HG03469 (cell line): ENCODE measurements around the gene ARHGEF17.

Experiments
- ATAC-seq: cut with Tn5 transposase; IDR thresholded peaks from one replicate; pipeline ENCODE4 v1.9.1; 2021; ENCODE audit warnings: mild to moderate bottlenecking, moderate library complexity, moderate number of reproducible peaks; ENCODE audit not compliant: unreplicated experiment

Gene ARHGEF17

DNA sequence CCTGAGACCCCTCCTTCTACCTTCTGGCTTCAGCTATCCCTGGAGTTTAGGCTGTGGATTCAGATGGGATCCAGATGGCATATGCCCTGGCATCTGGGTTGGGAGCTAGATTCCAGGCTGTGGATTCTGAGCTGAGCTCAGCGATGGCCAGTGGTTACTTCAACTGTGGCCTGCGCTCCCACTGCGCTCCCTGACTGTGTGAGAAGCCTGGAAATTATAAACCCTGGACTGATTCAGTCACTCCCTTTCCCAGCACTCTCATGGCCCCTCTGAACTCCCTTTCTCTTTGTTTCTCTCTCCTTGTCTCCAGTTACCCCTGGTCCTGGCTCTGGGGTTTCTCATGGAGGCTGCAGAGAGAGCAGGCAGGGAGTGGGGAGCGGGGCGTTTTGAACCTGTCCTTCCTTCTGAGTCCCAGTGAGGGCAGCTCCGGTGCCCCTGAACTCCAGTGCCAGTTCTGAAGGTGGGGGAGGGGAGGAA lies 4.8 kb downstream of the ARHGEF17 start:
- no peak for ATAC-seq

DNA sequence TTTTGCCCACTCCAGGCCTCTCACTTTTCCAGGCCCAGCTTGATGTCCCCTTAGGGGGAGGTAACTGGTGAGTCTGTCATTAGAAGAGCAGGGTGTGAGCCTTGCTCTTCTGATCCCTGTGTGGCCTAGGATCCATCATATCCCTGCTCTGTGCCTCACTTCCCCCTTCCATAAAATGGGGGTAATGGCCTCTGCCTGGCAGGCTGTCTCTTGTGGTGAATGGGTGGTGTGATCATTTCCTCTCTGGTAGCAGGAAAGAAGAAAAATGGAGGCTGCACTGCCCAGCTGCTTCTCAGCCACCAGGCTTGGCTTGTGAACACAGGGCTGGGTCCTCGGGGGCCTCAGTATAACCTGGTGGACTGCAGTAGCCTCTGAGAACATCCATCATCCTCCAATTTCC lies 5.6 kb downstream of the ARHGEF17 start:
- no peak for ATAC-seq

DNA sequence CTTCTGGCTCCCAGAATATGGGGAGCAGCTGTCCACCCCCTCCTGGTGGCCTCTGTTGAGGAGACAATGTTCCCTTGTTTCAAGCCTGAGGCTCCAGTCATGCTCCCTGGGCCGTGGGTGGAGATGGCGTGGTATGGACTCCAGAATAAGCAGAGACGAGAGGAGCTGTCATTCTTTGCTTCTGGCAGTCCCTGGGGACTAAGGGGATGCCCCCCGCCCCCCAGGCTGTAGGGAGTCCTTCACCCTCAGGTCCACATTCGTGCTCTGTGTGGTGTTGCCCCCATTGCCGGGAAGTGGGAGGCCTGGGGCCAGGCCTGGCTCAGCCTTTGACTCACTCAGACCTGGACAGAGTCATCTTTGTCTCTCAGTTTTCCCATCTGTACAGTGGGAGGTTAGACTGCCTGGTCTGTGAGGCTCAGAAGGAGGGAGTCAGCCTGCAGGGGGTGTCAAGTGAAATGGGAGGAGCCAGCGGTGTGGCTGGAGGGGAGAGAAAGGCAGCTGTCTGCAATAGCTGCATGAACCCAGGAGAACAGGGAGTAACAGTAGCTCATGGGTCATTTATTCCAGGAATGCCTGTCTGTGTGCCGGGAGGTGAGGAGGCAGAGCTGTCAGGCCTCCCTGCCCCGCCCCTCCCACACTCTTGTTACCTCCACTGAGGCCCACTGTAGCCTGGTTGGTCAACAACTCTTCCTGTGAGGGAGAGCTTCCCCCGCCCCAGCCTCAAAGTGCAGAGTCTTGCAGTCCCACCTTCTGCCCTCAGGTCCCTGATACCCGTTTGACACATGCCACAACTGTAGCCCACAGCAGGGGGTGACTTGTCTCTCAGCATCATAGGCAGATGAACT lies 6.3 kb downstream of the ARHGEF17 start:
- ATAC-seq: no peak

DNA sequence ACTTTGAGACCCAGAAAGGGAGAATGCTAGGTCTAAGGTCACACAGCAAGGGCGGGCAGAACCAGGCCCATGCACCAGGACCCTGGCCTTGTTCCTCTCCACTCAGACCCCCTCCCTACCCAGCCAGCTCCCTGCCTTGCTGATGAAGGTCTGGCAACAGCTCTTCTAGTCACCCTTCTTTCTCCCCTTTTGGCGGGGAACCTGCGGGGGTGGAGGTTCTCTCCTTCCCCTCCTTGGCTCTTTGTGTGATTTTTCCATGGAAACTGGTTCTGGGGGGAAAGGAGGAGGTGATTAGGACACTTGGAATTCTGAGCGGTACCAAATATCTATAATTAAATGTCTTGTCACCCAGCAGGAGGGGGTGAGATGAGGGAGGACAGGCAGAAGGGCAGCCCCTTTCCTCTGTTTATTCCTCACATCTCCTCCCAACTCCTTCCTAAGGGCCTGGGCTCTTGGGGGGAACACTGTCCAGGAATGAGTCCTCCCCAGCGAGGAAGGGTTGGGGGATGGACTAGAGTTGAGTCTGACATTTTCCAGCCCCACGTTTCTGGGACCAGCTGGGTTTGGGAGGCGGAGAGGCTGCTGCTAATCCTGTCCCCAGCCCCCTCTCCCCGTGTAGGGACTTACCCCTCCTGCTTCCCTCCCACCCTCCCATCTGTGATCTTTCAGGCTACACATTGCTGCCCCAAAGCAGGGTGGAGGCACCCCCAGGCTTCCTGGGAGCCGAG lies 7.4 kb downstream of the ARHGEF17 start:
- no peak for ATAC-seq

DNA sequence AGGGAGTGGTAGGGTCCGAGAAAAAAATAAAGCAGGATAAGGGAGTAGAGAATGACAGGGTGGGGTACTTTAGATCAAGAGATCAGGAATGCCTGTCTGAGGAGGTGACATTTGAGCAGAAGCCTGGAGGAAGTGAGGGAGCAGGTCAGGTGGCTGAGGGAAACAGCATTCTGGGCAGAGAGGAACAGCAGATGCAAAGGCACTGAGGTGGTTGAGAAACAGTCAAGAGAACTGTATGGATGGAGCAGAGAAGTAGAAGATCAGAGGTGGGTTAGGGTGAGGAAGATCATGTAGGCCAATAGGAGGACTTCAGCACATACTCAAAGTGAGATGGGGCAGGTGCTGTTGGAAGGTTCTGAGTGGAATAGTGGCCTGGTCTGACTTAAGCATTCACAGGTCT lies 8.3 kb downstream of the ARHGEF17 start:
- ATAC-seq: no peak

DNA sequence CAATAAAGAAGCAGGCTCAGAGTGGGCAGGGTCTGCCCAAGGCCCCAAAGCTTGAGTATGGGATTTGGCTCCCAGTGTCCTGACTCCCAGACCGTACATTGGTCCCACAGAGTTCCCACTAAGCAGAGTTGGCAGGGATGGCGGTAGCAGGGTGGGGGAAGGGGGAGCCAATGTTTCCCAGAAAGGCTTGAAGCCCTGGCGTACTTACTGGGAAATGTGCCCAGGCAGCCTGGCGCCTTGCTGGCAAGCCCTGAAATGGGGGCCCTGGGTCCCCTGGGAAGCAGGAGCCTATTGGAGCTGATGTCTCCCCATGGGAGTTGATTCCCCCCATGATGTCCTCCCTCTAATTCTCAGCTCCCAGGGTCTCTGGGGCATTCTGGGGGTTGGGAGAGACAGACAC lies 9.3 kb downstream of the ARHGEF17 start:
- no peak for ATAC-seq

DNA sequence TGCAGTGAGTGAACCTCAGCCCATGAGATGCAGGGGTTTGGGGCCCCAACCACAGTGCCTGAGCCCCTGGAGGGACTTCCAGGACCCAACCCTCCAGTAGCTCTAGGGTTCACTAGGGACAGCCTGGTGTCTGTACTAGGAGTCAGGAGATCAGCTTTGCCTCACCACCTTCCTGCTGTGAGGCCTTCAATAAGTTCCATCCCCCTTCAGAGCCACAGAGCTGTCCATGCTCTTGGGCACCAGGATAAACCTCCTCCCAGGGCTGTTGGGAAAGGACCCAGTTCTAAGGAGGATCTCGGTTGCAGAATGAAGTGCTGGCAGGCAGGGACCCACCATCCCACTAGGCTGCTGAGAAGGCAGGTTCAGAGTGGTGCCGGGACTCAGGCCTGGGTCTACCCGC lies 9.7 kb downstream of the ARHGEF17 start:
- no peak for ATAC-seq

DNA sequence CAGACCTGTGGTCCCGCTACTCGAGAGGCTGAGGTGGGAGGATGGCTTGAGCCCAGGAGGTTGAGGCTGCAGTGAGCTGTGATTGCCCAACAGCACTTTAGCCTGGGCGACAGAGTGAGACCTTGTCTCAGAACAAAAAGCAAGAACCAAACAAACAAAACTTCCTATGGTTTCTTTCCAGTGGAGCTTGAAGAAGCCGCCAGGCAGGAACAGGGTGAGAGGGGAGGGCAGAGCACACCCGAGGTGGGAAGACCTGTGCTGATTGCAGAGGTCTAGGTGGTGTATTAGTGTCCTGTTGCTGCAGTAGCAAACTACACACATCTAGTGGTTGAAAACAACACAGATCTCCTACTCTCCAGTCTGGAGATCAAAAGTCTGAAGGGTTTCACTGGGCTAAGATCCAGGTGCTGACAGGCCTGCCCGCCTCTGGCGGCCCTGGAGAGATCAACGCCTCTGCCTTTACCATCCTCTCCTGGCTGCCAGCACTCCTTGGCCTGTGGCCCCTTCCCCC lies 10.5 kb downstream of the ARHGEF17 start:
- no peak for ATAC-seq

DNA sequence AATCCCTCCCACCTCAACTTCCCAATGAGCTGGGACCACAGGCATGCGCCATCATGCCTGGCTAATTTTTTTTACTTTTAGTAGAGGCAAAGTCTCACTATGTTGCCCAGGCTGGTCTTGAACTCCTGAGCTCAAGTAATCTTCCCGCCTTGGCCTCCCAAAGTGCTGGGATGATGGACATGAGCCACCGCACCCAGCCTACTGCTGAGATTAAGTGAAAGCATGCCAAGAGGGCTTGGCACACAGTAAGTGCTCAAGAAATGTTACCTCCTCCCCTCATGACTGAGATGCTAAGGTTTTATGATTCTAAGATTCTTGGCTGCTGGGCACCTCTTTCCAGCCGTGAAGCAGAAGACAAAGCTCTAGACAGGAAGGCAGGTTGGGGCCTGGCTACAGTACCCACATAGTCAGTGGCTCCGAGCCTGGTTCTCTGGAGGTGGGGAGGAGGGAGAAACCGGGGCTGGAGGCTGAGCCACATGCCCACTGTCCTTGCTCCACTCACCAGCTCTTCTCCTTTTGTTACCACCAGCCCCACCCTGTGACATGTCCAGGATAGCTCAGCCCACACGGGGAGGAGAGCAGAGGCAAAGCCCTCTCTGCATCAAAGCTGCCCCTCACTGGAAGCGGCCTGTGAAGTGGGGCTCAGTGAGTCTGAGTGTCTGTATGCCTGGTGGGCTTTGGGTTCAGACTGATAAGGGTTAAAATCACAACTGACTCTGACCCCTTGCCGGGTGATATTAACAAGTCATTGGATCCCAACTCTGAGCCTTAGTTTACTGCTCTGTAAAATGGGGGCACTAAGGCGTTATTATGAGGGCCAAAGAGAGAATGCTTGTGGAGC lies 12.9 kb downstream of the ARHGEF17 start:
- no peak for ATAC-seq

DNA sequence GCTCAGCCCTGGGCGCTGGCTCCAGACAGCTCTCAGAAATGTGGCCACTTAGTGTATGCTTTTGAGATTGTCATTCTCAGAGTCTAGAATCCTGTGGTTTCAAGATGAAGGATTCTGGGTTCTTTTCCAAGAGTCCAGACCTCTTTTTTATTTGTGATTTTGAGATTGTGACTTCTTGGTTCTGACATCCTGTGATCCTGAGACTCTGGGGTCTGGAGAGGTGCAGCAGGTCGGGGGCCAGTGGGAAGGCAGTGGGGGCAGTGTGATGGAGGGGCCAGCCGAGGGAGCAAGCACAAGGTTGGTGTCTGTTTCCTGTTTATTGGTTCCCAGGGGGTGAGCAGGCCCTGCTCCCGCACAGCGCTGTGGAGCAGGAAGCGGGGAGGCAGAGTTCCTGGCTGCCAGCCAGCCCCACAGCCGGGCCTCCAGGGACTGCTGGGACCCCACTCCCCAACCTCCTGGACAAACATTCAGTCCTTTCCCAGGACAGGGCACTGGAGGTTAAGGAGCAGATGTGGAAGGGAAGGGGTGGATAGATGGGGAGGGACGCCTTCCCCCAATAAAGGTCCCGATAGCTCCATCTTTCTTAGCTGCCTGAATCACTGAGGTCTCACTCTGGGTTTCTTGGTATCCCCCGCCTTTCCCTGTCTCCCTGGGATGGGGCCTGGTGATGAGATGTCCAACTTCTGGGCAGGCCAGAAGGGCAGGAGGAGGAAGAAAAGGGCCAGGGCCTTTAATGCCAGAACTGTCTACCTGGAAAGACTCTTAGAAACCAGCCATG lies 13.7 kb downstream of the ARHGEF17 start:
- no peak for ATAC-seq

DNA sequence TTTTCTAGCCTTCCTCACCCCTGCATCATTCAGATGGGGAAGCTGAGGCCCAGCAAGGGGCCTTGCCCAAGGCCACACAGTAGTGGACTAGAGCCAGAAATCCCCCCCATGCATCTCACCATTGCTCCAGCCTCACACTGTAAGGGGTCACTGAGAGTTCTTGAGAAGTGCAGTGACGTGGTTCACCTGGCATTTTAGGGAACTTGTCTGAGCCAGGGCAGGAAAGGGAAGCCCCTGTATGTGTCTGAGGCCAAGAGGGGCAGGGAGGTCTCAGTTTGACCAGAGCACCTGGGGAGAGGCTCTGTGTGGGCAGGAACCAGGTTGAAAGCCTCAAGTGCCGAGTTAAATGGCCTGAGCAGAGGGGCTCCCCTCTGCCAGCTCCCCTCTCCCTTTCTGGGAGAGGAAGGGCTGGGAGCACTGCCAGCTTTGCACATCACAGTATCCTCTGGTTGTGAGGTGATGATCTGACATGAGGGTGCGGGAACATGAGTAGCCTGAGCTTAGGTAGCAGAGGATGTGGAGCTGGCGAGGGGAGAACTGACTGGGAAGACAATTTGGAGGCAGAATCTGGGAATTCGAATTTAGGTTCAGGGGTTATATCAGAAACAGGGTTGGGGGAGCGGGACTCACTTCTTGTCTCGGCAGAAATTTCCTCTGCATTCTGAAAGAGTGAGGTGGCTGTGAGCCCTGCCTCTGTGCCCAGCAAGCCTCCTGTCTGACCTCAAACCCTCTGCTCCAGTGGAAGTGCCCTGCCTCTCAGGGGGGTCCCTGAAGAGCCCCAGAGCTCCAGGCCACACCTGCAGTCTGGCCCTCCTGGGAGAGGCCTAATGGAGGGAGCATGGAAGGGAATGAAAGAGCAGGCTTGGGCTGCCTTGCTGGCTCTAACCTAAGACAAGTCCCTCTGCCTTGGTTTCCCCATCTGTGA lies 14.6 kb downstream of the ARHGEF17 start:
- ATAC-seq: no peak

DNA sequence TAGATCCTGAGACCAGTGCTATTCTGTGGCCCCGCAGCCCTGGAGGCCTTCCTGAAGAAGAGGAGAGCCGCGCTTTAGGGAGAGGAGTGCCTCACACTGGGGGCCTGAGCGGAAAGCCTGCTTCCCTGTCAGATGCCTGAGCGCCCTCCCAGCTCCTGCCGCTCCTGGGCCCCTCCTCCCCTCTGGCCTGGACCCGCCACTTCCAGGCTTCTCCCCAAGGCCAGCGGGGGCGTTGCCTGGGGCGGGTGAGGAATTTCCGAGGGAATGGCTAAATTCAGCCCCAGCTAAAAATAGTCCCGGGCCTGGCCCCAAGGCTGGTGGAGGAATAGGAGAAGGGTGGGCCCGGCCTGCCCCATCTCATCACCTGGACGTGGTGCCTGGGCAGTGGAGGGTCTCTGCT lies 15.4 kb downstream of the ARHGEF17 start:
- no peak for ATAC-seq

DNA sequence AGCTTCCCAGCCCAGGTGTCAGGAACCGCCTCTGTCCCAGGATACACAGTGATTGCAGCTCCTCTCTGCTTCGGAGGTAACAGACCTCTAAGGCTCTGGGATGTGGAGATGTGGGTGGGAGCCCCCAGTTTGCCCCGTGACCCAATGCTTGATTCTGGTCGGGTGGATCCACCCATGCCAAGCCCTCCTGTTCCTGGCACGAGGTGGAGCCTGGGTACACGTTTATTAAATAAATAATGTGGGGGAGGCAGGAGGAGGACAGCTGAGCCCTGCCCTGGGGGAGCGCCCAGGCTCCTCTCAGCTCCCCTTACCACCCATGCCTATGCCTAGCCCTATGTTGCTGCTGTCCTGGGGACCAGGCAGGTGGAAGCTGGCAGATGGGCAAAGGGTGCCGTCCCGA lies 16.0 kb downstream of the ARHGEF17 start:
- ATAC-seq: no peak

DNA sequence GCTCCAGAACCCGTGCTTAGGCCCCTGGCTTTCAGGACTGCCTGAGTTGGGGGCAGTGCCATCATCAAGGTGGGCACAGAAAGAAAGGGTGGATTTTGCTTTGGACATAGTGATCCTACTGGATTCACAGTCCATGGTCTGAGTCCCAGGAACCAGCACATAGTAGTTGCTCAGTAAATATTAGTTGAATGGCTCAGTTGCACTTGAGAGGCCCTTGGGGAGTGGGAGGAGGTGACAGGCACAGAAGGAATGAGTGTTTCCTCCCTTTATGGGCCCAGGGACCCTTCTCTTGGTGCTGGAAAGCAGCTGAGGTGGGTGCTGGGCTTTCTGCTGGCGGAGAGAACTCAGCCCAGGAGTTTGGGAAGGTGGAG lies 16.6 kb downstream of the ARHGEF17 start:
- no peak for ATAC-seq

DNA sequence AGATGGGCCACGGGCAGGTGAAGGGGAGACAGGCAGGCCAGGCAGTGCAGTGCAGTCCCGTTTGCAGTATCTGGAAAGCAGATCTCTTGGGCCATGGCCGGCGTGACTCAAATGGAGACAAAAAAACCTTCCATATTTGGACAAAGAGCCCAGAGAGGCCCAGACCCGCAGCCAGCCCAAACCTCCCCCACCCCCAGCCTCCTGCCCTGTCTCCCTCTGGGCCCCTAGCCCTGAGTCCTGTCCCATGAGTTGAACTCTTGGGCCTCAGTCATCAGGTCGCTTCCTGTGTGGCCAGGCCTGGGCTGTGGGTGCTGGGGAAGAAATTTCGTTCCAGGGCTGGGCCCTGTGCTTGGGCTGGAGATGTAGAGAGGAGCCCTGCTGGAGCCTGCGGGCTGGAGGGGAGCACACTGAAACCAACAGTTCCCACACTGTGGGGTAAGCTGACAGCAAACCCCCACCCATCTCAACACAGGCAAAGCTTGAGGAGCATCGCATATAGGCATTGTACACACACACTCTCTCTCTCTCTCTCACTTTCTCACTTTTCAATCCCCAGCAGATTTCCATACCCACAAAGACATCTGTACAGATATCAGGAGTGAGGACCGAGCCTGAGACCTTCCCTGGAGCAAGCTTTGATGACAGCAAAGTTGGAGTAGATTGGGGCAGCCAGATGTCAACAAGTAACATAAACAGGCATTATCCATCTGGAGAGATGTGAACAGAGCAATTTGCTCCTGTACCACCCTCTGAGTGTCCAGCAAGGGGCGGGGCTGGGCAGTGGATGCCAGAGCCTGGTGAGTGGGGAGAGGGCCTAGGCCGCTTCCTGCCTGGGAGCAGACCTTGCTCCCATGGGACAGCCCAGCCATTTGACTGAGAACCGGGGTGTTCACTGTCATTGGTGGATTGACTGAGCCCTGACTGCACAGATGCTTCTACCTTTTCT lies 17.2 kb downstream of the ARHGEF17 start:
- ATAC-seq: no peak

DNA sequence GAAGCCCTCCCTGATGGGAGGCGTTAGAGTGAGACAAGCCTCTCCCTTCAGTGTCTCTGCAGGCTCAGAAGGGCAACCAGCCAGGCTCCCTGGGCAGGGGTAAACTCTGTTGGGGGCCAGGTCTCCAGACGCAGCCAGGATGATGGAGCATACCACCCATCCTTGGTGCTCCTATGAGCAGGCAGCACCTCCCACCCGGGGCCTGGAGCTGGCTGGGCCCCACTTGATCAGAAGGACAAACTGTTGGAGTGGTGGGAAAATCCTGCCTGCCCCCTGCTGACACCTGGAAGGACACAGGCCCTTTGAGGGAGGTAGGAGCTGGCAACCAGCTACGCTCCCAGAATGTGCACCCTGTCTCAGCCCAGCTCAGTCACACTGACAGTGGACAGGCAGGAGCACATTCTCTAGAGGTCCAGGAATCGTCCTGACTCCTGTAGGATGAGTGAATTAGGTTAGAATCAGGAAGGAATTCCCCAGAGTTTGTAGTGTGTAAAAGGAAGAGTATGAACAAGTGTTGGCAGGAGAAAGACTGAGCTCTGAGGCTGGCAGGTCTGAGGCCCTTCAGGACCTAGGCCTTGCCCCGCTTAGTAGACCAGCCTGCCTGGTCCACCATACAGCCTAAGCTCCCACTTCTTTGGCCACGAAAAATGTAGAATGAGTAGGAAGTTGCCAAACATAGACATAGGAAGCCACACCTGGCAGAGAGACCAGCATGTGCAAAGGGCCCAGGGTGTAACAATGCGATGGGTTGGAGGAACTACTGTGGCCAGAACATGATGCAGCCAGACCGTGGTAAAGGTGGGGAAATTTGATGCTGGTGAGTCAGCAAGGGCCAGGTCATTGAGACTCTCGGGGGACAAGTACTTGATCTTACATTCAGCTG lies 19.1 kb downstream of the ARHGEF17 start:
- no peak for ATAC-seq

DNA sequence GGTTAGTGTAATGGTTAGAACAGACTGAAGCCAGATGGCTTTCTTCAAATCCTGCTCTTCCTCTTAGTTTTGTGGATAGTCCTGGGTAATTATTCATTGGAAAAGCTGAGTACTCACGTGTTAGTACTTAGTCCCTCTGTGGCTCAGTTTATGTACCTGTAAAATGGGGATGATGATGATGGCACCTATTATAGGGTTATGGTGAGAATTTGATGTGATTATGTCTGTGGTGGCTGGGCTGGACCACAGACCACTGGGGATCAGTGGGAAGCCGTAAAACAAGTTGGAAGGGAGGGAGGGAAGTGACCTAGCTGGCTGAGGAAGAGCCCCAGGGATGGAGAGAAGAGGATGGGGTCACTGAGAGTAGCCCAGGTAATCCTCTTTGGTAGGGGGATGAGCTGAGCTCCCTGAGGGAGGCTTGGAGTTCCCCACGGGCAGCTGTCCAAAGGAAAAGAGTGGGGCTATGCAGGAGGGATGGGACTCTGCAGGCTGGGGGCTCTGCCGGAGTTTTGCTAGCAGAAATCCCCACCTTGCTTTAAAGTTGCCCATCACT lies 19.8 kb downstream of the ARHGEF17 start:
- ATAC-seq: no peak
